GM19193 (cell line): ENCODE measurements around the gene SLC35F4.

Experiments
- POLR2A ChIP-seq: IDR thresholded peaks from 4 replicates; pipeline ENCODE4 v1.6.1; 2011; ENCODE audit not compliant: insufficient read depth, insufficient read length; ENCODE audit errors: extremely low read depth

Gene SLC35F4

DNA sequence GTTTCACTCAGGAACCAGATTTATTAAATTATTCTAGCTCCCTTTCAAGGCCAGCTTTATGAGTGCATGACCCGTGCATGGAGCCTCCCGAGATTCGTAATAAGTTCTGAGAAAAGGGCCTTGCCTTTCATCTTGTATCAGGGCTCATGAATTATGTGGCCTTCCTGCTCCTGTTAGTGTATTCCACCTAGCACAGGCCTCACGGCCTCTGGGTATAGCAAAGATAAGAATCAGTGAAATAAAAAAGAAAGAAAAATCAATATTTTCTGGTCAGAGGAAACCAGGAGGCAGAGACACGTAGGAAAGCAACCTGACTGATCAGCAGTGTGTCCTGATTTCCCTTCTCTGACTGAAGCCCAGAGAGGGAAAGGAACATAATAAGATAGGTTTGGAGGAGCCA is 111.4 kb downstream of the SLC35F4 start:
- no peak for TF ChIP-seq POLR2A

DNA sequence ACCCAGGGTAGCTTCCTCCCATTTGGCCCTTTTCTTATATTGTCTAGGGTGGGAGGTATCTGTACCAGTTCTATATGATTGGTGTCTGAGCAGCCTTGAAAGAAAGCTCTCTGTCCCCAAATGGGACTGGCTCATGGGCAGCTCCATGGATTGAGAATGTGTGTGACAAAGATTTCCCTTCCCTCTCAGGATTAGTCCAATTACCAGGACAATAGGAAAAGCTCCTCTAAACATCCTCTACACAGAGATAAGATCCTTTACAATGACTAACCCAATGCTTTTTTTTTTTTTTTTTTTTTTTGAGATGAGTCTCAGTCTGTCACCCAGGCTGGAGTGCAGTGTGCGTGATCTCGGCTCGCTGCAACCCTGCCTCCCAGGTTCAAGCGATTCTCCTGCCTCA is 112.1 kb downstream of the SLC35F4 start:
- TF ChIP-seq POLR2A, result no peak

DNA sequence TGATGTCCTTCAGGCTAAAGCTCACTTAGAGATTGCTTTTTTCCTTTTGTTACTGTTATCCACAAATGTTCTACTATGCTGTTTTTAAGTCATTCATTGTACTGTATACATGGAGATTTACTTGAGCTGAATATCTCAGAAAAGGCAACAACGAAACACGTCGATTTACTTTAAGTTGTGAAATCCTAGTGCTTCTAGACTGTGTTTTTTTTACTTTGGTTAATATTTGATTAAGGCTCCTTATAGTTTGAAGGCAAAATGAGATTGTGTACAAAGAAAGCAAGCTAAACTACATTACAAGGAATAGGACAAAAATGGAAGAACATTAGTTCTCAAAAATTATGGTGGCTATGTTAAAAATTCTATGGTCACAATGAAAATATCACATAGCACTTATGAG is 114.5 kb downstream of the SLC35F4 start:
- TF ChIP-seq POLR2A, result no peak

DNA sequence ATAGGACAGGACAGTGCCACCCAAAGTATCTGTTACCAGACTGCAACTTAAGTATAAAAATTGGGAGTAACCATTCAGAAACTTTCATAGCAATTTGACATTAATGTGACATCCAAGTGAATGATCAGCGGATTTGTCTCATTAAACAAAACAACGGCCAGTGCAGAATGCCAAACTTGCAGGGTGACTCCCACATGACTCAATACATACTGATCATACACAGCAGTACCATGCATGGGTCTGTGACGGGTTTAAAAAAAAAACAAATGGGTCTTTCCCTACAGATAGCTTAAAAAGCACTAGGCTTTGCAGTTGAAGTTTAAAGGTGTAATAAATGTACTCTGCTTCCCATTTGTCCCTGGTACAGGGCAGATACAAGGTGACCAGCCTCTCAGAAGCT is 116.6 kb downstream of the SLC35F4 start:
- TF ChIP-seq POLR2A, result no peak

DNA sequence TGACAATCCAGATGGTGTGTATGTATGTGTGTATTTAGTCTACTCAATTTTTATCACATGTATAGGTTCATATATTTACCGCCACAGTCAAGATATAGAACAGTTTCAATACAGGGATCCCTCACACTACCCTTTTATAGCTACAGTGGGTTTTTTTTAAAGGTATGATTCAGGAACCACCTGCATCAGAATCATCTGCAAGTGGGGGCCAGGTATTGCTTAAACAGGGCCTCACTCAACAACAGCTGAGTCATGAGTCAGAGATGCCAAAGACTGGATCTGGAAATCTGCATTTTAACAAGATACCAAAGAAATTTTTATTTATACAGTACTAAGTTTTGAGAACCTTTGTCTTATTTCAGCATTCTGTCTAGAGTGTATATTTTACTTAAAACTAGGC is 117.6 kb downstream of the SLC35F4 start:
- TF ChIP-seq POLR2A, result no peak

DNA sequence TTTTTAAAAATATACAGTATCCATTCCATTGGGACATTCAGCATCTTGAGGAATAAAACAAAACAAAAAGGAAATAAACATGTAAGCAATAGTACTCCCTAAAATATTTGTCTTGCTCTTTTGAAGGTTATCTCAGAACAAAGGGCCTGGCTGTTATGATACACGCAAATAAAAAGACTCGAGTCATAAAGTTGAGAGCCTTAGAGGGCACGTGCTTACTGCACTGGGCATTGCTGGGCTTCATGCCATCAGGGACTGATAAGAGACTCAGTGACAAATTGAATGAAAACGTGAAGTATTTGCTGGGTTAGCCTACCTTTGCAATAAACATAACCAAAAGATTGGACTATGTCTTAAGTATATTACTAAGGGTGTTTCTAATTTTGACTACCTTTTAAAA is 118.9 kb downstream of the SLC35F4 start:
- no peak for TF ChIP-seq POLR2A

DNA sequence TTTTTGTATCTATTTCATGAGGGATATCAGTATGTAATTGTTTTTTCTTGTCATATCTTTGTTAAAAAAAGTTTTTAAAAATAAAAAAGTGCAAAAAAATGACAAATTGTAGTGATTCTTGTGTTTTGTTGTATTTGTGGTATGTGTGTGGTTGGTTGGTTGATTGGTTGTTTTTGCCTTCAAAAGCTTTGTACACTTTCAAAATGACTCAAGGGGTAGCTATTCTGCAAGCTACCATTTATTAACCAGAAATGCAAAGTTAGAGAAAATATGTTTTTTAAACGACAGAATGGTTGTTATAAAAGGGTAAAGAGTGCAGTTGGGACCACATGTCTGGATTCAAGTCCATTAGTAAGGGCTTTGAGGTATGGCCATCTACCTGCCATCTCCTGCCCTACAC is 119.3 kb downstream of the SLC35F4 start:
- TF ChIP-seq POLR2A, result no peak

DNA sequence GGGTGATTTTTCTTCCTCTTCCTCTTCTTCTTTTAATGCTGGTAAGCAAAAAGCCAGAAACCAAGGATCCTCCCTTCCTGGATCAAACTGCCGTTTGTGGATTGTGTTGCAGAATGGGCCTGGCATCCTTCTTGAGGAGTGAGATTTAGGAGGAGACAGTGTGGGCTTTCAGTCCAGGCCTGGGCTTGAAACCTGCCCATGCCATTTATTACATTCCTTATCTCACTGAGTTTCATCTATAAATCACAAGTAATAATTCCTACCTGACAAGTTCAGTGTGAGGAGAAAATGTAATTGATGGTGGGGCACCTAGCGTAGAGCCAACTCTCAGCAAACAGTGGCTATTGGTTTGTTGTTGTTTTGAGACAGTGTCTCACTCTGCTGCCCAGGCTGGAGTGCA is 126.4 kb downstream of the SLC35F4 start:
- no peak for TF ChIP-seq POLR2A

DNA sequence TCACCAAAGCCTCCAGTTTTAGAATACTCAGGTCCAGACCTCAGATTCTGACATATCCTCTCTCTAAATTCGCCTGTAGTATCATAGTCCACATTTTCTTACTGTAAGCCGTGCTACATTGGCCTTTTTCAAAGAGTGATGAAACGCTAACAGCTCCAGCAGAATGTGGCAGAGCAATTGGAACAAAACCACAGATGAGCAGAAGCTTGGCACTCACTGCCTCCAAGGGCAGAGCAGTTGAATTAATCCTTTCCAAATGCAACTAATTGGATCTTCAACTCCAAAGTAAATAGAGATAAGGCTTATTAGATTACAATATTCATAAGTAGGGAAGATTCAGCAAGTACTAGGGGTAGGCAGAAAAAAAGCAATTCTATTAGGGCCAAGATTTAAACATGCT is 128.3 kb downstream of the SLC35F4 start:
- TF ChIP-seq POLR2A, result no peak

DNA sequence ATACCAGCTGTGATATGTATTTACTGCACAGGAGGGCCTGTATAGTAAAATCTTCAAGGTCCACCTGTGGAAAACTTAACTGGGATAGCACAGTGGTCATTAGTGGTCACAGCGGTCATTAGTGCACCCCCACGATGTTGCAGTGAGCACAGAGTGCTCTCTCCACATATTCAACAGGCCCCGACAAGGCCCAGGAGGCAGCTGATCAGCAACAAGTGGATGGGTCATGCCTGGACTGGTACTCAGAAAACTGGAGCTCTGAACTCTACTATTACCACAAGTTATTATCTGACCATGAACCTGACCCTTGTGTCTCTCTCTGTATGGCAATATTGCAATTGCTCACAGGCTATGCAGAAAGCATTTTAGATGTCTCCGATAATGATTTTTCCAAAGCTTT is 129.5 kb downstream of the SLC35F4 start:
- no peak for TF ChIP-seq POLR2A

DNA sequence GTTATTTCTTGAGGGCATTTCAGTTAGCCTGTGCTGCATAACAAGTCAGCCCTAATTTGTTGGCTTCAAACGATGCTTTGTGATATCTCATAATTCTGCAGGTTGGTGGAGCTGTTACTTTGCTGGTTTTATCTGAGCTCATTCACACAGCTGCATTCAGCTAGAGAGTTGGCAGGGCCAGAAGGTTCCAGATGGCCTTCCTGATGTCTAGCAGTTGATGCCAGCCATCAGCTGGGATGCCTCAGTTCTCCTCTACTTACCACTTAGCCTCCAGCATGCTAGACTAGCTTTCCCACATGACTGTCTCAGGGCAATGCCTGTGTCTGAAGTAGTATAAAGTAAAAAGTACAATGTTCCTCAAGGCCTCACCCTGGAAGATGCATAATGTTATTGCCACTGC is 130.6 kb downstream of the SLC35F4 start:
- TF ChIP-seq POLR2A, result no peak

DNA sequence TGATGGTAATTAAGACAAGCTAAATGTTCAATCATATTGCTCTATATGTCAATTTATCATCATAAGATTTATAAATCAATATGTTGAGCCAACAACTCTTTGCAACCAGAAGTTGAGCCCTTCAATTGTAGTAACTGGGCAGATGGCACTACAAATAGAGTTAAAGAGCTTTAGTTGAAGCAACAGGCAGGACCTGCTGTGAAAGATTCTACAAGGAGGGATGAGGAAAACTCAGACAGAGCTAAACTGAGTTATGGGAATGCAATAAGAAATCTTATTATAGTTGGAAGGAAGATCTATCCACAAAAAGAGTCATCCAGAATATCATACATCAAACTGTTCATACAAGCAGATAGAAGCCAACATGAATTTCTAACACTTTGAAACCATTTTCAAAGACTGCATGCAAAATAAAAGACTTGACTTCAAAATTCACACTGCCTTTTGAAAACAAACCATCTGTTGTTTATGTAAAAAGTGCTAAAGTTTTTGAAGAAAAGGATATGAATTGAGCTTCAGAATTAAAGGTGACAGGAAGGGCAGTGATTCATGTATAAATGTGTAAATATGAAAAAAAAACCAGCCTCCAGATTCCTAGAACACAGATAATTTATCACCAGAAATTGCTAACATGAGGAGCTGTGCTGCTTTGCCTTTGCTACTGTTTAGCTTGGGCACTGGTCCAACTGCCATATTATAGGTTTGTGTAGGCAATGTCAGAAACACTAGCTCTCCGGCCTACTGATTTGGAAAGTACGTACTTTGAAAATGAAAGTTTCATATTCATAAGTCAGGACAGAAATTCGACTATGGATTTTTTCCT is 133.2 kb downstream of the SLC35F4 start:
- no peak for TF ChIP-seq POLR2A

DNA sequence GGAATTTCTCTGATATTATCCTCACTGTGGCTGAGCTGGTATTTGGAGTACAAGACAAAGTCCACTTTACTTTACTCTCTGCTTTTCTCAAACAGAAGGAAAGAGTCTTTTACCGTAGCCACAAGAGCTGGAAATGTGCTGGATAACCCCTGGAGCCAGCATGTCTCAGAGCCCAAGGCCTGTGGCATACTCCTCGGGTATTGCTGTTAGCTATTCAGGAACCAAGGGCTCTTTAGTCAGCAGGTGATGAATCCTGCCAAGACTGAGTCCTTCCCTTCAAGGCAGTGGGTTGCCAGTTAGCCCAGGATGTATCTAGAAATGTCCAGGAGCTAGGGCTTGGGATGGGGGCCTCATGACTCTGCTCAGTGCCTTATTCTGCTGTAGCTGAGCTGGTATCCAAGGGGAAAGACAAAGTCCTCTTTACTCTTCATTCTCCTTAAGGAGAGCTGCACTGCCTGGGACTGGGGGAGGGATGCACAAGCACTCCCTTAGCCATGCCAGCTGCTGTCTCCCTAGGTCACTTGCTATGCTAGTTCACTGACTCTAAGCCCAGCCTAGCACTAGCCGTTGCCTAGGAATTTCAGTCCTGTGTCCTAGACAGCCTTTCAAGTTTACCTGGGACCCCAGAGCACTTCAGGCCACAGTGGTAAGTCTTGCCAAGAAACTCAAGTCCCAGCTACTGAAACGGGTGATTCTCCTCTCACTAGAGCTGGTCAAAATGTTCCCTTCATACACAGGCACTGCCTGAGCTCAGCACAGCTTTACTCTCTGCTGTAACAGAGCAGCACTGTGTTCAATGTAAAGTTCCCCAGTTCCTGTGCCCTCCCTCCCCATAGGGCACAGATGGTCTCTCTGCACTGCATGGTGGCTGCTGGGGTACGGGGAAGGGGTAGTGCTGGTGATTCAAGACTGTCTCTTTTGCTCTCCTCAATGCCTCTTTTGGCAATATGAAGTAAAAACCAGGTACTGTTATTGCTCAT is 136.4 kb downstream of the SLC35F4 start:
- no peak for TF ChIP-seq POLR2A

DNA sequence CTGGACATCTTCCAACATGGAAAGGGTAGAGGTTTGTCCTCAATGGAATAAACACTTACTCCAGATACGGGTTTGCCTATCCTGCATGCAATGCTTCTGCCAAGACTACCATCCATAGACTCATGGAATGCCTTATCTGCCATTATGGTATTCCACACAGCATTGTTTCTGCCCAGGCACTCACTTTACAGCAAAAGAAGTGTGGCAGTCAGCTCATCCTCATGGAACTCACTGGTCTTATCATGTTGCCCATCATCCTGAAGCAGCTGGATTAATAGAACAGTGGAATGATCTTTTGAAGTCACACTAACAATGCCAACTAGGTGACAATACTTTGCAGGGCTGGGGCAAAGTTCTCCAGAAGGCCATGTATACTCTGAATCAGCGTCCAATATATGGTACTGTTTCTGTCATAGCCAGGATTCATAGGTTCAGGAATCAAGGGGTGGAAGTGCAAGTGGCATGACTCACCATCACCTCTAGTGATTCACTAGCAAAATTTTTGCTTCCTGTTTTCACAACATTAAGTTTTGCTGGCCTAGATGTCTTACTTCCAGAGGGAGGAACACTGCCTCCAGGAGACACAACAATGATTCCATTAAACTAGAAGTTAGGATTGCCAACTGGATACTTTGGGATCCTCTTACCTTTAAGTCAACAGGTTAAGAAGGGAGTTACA is 140.4 kb downstream of the SLC35F4 start:
- TF ChIP-seq POLR2A, result no peak

DNA sequence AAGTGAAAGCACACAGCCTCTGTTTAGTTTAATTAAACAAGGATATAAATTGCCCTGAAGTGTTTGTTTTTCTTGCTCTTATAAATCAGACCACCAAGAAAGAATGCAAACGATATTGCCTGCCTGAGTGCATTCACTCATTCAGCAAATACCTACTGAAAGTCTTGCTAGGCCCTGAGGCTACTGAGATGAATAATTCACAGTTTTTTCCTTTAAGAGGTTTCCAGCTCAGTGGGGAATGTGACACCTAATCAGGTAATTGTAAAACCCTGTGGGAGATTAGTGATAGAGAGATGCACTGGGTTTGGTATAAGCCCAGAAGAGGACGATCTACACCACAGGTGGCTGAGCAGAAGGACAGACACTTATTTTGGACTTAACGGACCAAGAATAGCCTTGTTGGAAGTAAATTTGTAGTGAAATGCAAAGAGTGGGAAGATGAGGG is 151.4 kb downstream of the SLC35F4 start:
- no peak for TF ChIP-seq POLR2A
